Measurements from ENCODE around the gene GABRA4.

Gene GABRA4

DNA sequence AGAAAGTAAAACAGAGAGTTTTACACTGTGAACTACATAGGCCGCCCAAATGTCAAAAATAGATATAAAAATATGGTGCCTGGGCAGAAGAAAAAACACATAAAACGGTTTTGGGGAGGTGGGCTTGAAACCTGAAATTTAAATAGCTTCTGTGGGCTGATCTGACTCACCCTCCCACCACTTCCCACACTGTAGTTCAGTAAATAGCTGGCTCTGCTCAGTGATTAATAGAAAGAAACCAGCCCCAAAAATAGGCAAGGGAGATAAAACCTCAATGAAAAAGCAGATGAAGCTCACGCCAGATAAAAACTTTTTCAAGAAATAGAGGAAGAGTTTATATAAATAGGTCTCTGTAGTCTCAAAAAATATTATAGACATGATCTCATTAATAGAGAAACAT, 71.2 kb downstream of the GABRA4 start:
- Histone ChIP-seq H3K27ac (no peak overlapping the region), H3K4me3 (ENCODE audit: low read depth, low read length) (no peak overlapping the region), H3K36me3 (no peaks in the 10 kb centered on the region), H3K9me3 (ENCODE audit: severe bottlenecking) (no peaks in the 10 kb centered on the region), H3K27me3 (ENCODE audit: insufficient read depth, low read depth, severe bottlenecking) (no peaks in the 10 kb centered on the region)
- TF ChIP-seq, protein P1, sequence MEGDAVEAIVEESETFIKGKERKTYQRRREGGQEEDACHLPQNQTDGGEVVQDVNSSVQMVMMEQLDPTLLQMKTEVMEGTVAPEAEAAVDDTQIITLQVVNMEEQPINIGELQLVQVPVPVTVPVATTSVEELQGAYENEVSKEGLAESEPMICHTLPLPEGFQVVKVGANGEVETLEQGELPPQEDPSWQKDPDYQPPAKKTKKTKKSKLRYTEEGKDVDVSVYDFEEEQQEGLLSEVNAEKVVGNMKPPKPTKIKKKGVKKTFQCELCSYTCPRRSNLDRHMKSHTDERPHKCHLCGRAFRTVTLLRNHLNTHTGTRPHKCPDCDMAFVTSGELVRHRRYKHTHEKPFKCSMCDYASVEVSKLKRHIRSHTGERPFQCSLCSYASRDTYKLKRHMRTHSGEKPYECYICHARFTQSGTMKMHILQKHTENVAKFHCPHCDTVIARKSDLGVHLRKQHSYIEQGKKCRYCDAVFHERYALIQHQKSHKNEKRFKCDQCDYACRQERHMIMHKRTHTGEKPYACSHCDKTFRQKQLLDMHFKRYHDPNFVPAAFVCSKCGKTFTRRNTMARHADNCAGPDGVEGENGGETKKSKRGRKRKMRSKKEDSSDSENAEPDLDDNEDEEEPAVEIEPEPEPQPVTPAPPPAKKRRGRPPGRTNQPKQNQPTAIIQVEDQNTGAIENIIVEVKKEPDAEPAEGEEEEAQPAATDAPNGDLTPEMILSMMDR (IDR thresholded peaks at IDR 0.05; ENCODE audit: low read depth, low read length): no peak
- no peak for DNase-seq

DNA sequence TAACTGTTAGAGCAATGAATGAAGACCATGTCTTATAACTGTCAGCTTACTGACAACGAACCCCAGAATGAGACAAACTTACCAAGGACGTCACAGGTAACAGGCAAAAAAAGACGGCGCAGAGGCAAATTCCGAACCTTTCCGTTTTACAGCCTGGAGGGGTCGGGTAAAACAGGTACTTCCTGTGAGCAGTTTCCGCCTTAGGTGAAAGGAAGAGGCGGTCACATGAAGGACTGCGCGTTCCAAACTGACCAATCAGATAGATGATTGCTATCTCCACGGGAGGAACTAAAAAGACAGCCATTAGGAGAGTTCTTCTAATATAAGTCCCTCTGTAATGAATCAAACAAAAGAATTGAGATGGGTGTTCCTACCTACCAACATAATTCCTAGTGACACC, 84.3 kb downstream of the GABRA4 start, which contains the start of gene COX7B2:
Gene COX7B2, minus strand, starts transcription at position 168 of the 400 bp plus-strand sequence. CDS start 174,053 bp downstream, outside the sequence.
- H3K27me3 ChIP-seq (ENCODE audit: insufficient read depth, low read depth, severe bottlenecking): no peaks in the 10 kb centered on the region
- H3K9me3 ChIP-seq (ENCODE audit: severe bottlenecking): no peaks in the 10 kb centered on the region
- H3K4me3 ChIP-seq (ENCODE audit: low read depth, low read length): no peak within 1 kb of the TSS
- no peak for DNase-seq
- H3K27ac ChIP-seq: no peak within 1 kb of the TSS
- no peaks in the 10 kb centered on the region for H3K36me3 ChIP-seq
- TF ChIP-seq, protein P1 (IDR thresholded peaks at IDR 0.05; ENCODE audit: low read depth, low read length): no peak

DNA sequence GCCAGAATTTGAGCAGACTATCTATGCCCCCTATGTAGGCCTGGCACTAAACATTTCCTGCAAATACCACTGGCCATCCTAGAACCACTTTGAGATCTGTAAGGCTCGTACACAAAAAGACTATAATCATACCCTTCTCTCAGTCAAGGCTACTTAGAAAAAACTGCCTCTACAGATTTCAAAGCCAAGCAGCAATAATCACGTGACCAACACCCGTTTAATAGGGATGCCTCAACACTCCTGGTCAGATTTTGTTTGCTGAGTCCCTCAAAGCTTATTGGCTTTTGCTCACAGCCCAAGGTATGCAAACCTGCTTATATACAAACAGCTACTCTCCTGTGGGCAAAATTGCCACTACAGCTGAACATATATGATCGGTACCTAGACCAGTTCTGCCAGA, 85.2 kb downstream of the GABRA4 start:
- no peak for DNase-seq
- no peaks in the 10 kb centered on the region for H3K9me3 ChIP-seq (ENCODE audit: severe bottlenecking)
- H3K36me3 ChIP-seq: no peaks in the 10 kb centered on the region
- no peaks in the 10 kb centered on the region for H3K27me3 ChIP-seq (ENCODE audit: insufficient read depth, low read depth, severe bottlenecking)
- no peak overlapping the region for H3K27ac ChIP-seq
- TF ChIP-seq, protein P1 (IDR thresholded peaks at IDR 0.05; ENCODE audit: low read depth, low read length): no peak
- no peak overlapping the region for H3K4me3 ChIP-seq (ENCODE audit: low read depth, low read length)

DNA sequence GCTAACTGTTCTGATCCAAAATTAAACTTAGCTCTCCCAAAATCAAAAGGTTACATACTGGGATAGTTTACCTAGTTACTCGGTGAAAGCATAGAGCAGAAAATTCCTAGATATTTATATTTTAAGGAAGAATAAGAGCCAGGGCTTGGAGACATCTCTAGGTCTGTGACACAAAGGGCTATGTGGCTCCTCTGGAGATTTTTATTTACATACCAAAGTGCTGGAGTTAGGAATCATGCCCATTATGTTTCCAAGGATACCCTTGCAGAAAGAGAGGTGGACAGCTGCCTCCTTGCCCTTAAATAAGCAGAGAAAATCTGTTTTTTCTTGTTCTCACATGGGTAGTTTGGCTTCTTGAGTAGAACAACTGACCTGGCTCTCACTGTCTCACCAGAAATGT, 93.3 kb downstream of the GABRA4 start:
- DNase-seq: no peak
- no peaks in the 10 kb centered on the region for H3K9me3 ChIP-seq (ENCODE audit: severe bottlenecking)
- H3K36me3 ChIP-seq: no peaks in the 10 kb centered on the region
- no peaks in the 10 kb centered on the region for H3K27me3 ChIP-seq (ENCODE audit: insufficient read depth, low read depth, severe bottlenecking)
- no peak overlapping the region for H3K4me3 ChIP-seq (ENCODE audit: low read depth, low read length)
- TF ChIP-seq, protein P1 (IDR thresholded peaks at IDR 0.05; ENCODE audit: low read depth, low read length): no peak
- no peak overlapping the region for H3K27ac ChIP-seq

DNA sequence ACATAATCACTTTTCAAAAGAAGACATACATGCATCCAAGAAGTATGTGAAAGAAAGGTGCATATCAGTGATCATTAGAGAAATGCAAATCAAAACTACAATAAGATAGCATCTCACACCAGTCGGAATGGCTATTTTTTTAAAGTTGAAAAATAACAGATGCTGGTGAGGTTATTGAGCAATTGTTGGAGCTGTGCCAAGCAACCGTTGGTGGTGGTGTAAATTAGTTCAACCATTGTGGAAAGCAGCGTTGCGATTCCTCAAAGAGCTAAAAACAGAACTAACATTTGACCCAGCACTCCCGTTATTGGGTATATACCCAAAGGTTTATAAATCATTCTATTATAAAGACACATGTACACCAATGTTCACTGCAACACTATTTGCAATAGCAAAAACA, 98.6 kb downstream of the GABRA4 start:
- H3K4me3 ChIP-seq (ENCODE audit: low read depth, low read length): no peak overlapping the region
- DNase-seq: no peak
- no peaks in the 10 kb centered on the region for H3K36me3 ChIP-seq
- no peaks in the 10 kb centered on the region for H3K27me3 ChIP-seq (ENCODE audit: insufficient read depth, low read depth, severe bottlenecking)
- H3K9me3 ChIP-seq (ENCODE audit: severe bottlenecking): no peaks in the 10 kb centered on the region
- no peak overlapping the region for H3K27ac ChIP-seq
- TF ChIP-seq, protein P1 (IDR thresholded peaks at IDR 0.05; ENCODE audit: low read depth, low read length): no peak

DNA sequence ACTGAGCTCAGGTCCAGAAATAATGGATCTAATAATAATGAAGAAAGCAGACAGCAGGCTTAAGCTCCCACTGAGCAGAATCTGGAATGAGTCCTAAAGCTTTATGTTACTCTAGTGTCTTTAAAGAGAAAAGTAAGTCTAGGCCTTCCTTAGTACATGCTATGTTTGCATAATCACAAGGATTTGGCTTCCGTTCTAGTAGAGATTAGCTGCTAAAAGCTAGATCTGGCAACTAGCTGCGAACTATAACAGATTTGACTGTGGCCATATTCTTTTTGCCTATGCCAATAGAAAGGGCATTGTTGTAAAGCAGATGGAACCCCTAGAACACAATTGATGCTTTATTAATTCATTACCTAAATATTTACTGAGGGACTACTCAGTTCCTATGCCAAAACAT, 103.3 kb downstream of the GABRA4 start:
- H3K9me3 ChIP-seq (ENCODE audit: severe bottlenecking): no peaks in the 10 kb centered on the region
- TF ChIP-seq, protein P1 (IDR thresholded peaks at IDR 0.05; ENCODE audit: low read depth, low read length): no peak
- no peaks in the 10 kb centered on the region for H3K36me3 ChIP-seq
- H3K27me3 ChIP-seq (ENCODE audit: insufficient read depth, low read depth, severe bottlenecking): no peaks in the 10 kb centered on the region
- no peak for DNase-seq
- no peak overlapping the region for H3K4me3 ChIP-seq (ENCODE audit: low read depth, low read length)
- no peak overlapping the region for H3K27ac ChIP-seq
